ENCODE measurements around the gene ERCC2. TPM values are rescaled to one million over a fixed set of nuclear protein-coding genes. Genes with fewer than 3 reads are reported as not detected.

ERCC2 gene
- total RNA-seq, 1 experiment from 2014 or later: 102 TPM

DNA sequence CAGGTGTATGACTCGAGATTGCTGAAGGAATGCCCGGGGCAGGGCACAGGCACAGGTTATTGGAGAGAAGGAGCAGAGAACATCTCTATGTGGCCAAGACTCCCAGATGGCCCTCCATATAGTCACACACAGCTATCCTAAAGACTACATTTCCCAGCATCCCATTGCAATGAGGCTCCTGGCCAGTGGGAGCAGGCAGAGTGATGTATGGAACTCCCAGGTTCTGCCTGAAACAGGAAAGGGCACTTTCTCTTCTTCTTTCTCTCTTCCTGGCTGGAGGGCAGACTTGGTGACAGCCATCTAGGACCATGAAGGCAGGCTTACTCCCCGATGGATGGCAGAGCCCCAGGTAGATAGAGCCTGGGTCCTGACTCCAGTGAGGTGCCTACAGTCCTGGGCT, 21.0 kb upstream of the ERCC2 start:
- no peak overlapping the region for H3K4me3 Mint-ChIP-seq
- ChIA-PET CTCF (interaction anchor here (0.7 to 3.3 kb wide), 8 partner anchors 8 to 251 kb away, joined by 3 to 35 read pairs (median 4); partner anchors contain the start of gene PPP1R13L), POLR2A (interaction anchor here (0.5 to 0.9 kb wide), 3 partner anchors 13 to 172 kb away, joined by 3 to 7 read pairs (median 3); no protein-coding TSS in a partner anchor)
- peaks cover 3% of the 10 kb centered on the region; the same call in 1 of the 2 replicates for H3K36me3 Mint-ChIP-seq
- H3K9me3 Mint-ChIP-seq: no peaks in the 10 kb centered on the region
- DNase-seq (ENCODE audit: low spot score): peak; percentile 46
- peaks cover 32% of the 10 kb centered on the region for H3K27me3 Mint-ChIP-seq (ENCODE audit: low read depth)
- peak; percentile 81 for ATAC-seq
- peak overlapping the region; percentile 95; the same call in 1 of the 2 replicates for H3K27ac Mint-ChIP-seq
- peaks cover 5% of the 10 kb centered on the region for H3K4me1 Mint-ChIP-seq
- TF ChIP-seq ZBTB21 (CRISPR knock-in tag; IDR thresholded peaks at IDR 0.05; ENCODE audit: borderline replicate concordance) (no peak), ATF1 (CRISPR knock-in tag; IDR thresholded peaks at IDR 0.05) (no peak), GTF2I (CRISPR knock-in tag; conservative IDR thresholded peaks at IDR 0.05) (no peak)

GRCh38 chr19:45385392-45386221, 15.2 kb upstream of the ERCC2 start:
- H3K9me3 Mint-ChIP-seq: no peaks in the 10 kb centered on the region
- peak overlapping the region; percentile 58 for H3K4me3 Mint-ChIP-seq
- ChIA-PET POLR2A (no interaction called here), CTCF (interaction anchor here (0.8 to 2.2 kb wide), 6 partner anchors 9 to 308 kb away, joined by 3 to 13 read pairs (median 6); no protein-coding TSS in a partner anchor)
- no peaks in the 10 kb centered on the region for H3K36me3 Mint-ChIP-seq
- ATAC-seq (peak; percentile 84), DNase-seq (ENCODE audit: low spot score) (peak; percentile 67)
- no peak overlapping the region for H3K27ac Mint-ChIP-seq
- peaks cover 46% of the 10 kb centered on the region for H3K27me3 Mint-ChIP-seq (ENCODE audit: low read depth)
- no peaks in the 10 kb centered on the region for H3K4me1 Mint-ChIP-seq
- TF ChIP-seq CREM (CRISPR knock-in tag; IDR thresholded peaks at IDR 0.05) (peak; percentile 71; the same call in 1 of the 2 replicates), CBFB (CRISPR knock-in tag; IDR thresholded peaks at IDR 0.05; ENCODE audit: low read depth) (0 out of 2 replicates have a peak, but pooled peaks have one; percentile 81), FOXP1 (CRISPR knock-in tag; IDR thresholded peaks at IDR 0.05; ENCODE audit: borderline replicate concordance) (peak; percentile 99), ATF6 (CRISPR knock-in tag; IDR thresholded peaks at IDR 0.05) (no peak), PRDM15 (CRISPR knock-in tag; IDR thresholded peaks at IDR 0.05) (peak; percentile 74), ZNF671 (CRISPR knock-in tag; IDR thresholded peaks at IDR 0.05) (no peak), ZNF263 (CRISPR knock-in tag; IDR thresholded peaks at IDR 0.05; ENCODE audit: low read depth) (peak; percentile 74), FOXK1 (CRISPR knock-in tag; IDR thresholded peaks at IDR 0.05) (peak; percentile 95), MLX (CRISPR knock-in tag; IDR thresholded peaks at IDR 0.05) (peak; percentile 90; the same call in 1 of the 2 replicates), OVOL2 (CRISPR knock-in tag; IDR thresholded peaks at IDR 0.05; ENCODE audit: borderline replicate concordance) (no peak), FOXJ3 (CRISPR knock-in tag; IDR thresholded peaks at IDR 0.05; ENCODE audit: borderline replicate concordance) (0 out of 2 replicates have a peak, but pooled peaks have one; percentile 80), ETV6 (CRISPR knock-in tag; IDR thresholded peaks at IDR 0.05) (peak; percentile 94), NR2C2 (CRISPR knock-in tag; IDR thresholded peaks at IDR 0.05) (peak; percentile 76), MYBL2 (CRISPR knock-in tag; IDR thresholded peaks at IDR 0.05) (peak; percentile 95), ZNF423 (CRISPR knock-in tag; IDR thresholded peaks at IDR 0.05) (no peak), PRRX2 (CRISPR knock-in tag; IDR thresholded peaks at IDR 0.05) (no peak), NFATC4 (CRISPR knock-in tag; IDR thresholded peaks at IDR 0.05) (no peak)
- TF ChIP-seq, protein P1, sequence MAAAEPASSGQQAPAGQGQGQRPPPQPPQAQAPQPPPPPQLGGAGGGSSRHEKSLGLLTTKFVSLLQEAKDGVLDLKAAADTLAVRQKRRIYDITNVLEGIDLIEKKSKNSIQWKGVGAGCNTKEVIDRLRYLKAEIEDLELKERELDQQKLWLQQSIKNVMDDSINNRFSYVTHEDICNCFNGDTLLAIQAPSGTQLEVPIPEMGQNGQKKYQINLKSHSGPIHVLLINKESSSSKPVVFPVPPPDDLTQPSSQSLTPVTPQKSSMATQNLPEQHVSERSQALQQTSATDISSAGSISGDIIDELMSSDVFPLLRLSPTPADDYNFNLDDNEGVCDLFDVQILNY (CRISPR knock-in tag; IDR thresholded peaks at IDR 0.05): peak; percentile 95
- TF ChIP-seq, protein P2, sequence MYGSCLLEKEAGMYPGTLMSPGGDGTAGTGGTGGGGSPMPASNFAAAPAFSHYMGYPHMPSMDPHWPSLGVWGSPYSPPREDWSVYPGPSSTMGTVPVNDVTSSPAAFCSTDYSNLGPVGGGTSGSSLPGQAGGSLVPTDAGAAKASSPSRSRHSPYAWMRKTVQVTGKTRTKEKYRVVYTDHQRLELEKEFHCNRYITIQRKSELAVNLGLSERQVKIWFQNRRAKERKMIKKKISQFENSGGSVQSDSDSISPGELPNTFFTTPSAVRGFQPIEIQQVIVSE (CRISPR knock-in tag; IDR thresholded peaks at IDR 0.05; ENCODE audit: borderline replicate concordance): no peak
- TF ChIP-seq, protein P3, sequence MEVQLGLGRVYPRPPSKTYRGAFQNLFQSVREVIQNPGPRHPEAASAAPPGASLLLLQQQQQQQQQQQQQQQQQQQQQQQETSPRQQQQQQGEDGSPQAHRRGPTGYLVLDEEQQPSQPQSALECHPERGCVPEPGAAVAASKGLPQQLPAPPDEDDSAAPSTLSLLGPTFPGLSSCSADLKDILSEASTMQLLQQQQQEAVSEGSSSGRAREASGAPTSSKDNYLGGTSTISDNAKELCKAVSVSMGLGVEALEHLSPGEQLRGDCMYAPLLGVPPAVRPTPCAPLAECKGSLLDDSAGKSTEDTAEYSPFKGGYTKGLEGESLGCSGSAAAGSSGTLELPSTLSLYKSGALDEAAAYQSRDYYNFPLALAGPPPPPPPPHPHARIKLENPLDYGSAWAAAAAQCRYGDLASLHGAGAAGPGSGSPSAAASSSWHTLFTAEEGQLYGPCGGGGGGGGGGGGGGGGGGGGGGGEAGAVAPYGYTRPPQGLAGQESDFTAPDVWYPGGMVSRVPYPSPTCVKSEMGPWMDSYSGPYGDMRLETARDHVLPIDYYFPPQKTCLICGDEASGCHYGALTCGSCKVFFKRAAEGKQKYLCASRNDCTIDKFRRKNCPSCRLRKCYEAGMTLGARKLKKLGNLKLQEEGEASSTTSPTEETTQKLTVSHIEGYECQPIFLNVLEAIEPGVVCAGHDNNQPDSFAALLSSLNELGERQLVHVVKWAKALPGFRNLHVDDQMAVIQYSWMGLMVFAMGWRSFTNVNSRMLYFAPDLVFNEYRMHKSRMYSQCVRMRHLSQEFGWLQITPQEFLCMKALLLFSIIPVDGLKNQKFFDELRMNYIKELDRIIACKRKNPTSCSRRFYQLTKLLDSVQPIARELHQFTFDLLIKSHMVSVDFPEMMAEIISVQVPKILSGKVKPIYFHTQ (CRISPR knock-in tag; IDR thresholded peaks at IDR 0.05): no peak
